Measurements from ENCODE around the gene PCSK4. TPM values are rescaled to one million over a fixed set of nuclear protein-coding genes. Genes with fewer than 3 reads are reported as not detected.

Gene PCSK4
- total and polyA plus RNA-seq, 2 of the 13 experiments (the other 11 are each of a cell fraction or from before 2014, with no cell fraction given), result 2.0 to 2.7 TPM

DNA sequence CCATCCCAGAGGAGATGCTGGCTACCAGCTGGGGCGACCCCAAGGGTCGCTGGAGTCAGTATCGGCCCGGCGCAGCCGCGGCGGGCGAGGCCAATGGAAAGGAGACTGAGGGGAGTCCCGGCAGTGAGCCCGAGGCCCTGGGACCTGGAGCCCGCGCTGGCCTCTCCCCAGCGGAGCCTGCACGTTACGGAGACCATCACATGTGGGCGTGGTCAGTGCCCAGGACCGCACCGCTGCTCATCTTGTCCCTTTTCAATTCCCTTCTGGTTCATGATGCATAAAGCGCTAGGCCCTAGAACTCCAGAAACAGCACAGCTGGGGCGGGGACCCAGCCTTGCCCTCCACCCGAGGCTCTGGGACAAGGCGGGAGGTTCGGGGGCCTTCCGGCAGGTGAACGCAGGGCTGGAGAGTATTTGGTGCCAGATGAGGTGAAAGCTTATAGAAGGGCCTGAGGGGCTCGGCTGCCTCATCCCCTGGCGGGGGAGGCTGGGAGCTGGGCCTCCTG, 19.1 kb downstream of the PCSK4 start (continued):
- TF ChIP-seq ZBTB44 (CRISPR knock-in tag; IDR thresholded peaks at IDR 0.05) (no peak), KLF13 (CRISPR knock-in tag; IDR thresholded peaks at IDR 0.05) (no peak), ZNF567 (CRISPR knock-in tag; IDR thresholded peaks at IDR 0.05; ENCODE audit: borderline replicate concordance) (no peak), RELA (CRISPR knock-in tag; IDR thresholded peaks at IDR 0.05) (no peak), HDAC6 (IDR thresholded peaks at IDR 0.05; ENCODE audit: low read depth, low read length) (no peak), KDM4B (CRISPR knock-in tag; IDR thresholded peaks at IDR 0.05) (no peak), NRL (CRISPR knock-in tag; IDR thresholded peaks at IDR 0.05; ENCODE audit: borderline replicate concordance) (0 out of 2 replicates have a peak, but pooled peaks have one; percentile 44), MZF1 (CRISPR knock-in tag; IDR thresholded peaks at IDR 0.05; ENCODE audit: borderline replicate concordance) (no peak), ARID5B (CRISPR knock-in tag; IDR thresholded peaks at IDR 0.05) (no peak), POLR2G (IDR thresholded peaks at IDR 0.05; ENCODE audit: low read depth, low read length) (peak; percentile 25; the same call in 1 of the 2 replicates), ESRRA (CRISPR knock-in tag; IDR thresholded peaks at IDR 0.05; ENCODE audit: low read depth) (no peak), ZNF652 (CRISPR knock-in tag; IDR thresholded peaks at IDR 0.05; ENCODE audit: borderline replicate concordance, low read depth) (no peak), NFATC3 (CRISPR knock-in tag; IDR thresholded peaks at IDR 0.05) (no peak), ZNF12 (CRISPR knock-in tag; IDR thresholded peaks at IDR 0.05) (peak; percentile 80; the same call in 1 of the 2 replicates)
- TF ChIP-seq, protein P1, sequence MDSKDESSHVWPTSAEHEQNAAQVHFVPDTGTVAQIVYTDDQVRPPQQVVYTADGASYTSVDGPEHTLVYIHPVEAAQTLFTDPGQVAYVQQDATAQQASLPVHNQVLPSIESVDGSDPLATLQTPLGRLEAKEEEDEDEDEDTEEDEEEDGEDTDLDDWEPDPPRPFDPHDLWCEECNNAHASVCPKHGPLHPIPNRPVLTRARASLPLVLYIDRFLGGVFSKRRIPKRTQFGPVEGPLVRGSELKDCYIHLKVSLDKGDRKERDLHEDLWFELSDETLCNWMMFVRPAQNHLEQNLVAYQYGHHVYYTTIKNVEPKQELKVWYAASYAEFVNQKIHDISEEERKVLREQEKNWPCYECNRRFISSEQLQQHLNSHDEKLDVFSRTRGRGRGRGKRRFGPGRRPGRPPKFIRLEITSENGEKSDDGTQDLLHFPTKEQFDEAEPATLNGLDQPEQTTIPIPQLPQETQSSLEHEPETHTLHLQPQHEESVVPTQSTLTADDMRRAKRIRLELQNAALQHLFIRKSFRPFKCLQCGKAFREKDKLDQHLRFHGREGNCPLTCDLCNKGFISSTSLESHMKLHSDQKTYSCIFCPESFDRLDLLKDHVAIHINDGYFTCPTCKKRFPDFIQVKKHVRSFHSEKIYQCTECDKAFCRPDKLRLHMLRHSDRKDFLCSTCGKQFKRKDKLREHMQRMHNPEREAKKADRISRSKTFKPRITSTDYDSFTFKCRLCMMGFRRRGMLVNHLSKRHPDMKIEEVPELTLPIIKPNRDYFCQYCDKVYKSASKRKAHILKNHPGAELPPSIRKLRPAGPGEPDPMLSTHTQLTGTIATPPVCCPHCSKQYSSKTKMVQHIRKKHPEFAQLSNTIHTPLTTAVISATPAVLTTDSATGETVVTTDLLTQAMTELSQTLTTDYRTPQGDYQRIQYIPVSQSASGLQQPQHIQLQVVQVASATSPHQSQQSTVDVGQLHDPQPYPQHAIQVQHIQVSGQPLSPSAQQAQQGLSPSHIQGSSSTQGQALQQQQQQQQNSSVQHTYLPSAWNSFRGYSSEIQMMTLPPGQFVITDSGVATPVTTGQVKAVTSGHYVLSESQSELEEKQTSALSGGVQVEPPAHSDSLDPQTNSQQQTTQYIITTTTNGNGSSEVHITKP (CRISPR knock-in tag; IDR thresholded peaks at IDR 0.05; ENCODE audit: low read depth), result peak; percentile 92
- TF ChIP-seq, protein P2, sequence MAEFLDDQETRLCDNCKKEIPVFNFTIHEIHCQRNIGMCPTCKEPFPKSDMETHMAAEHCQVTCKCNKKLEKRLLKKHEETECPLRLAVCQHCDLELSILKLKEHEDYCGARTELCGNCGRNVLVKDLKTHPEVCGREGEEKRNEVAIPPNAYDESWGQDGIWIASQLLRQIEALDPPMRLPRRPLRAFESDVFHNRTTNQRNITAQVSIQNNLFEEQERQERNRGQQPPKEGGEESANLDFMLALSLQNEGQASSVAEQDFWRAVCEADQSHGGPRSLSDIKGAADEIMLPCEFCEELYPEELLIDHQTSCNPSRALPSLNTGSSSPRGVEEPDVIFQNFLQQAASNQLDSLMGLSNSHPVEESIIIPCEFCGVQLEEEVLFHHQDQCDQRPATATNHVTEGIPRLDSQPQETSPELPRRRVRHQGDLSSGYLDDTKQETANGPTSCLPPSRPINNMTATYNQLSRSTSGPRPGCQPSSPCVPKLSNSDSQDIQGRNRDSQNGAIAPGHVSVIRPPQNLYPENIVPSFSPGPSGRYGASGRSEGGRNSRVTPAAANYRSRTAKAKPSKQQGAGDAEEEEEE (CRISPR knock-in tag; IDR thresholded peaks at IDR 0.05; ENCODE audit: borderline replicate concordance), result no peak
- TF ChIP-seq, protein P3, sequence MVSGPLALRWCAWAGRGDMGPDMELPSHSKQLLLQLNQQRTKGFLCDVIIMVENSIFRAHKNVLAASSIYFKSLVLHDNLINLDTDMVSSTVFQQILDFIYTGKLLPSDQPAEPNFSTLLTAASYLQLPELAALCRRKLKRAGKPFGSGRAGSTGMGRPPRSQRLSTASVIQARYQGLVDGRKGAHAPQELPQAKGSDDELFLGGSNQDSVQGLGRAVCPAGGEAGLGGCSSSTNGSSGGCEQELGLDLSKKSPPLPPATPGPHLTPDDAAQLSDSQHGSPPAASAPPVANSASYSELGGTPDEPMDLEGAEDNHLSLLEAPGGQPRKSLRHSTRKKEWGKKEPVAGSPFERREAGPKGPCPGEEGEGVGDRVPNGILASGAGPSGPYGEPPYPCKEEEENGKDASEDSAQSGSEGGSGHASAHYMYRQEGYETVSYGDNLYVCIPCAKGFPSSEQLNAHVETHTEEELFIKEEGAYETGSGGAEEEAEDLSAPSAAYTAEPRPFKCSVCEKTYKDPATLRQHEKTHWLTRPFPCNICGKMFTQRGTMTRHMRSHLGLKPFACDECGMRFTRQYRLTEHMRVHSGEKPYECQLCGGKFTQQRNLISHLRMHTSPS (CRISPR knock-in tag; IDR thresholded peaks at IDR 0.05; ENCODE audit: low read depth), result no peak

Measured in HepG2 (cell line).